SK-N-SH (cell line): ENCODE data around the gene RSAD2. TPM values are rescaled to one million over a fixed set of nuclear protein-coding genes. Genes with fewer than 3 reads are reported as not detected.

Experiments
- CTCF ChIA-PET: fragments of 300-600, 350-600 bp; formaldehyde crosslinking; extraction: SDS; loops from one replicate; lab custom pipeline; 2021; lab: Yijun Ruan, JAX
- POLR2A ChIA-PET: fragments of 350-600 bp; sonication (Branson Sonifier 250); formaldehyde crosslinking; extraction: SDS; loops from one replicate; lab custom pipeline; 2020; ENCODE audit warnings: antibody characterized with exemption, inconsistent platforms; lab: Yijun Ruan, JAX
- DNase-seq: peaks from one replicate; pipeline ENCODE4 v3.0.0; 2012
- H2AFZ ChIP-seq: fragments of 200-600 bp; sonication (generic); 2 replicates; pipeline ENCODE4 v1.8.1; 2016; ENCODE audit warnings: antibody characterized with exemption, mild to moderate bottlenecking, low read depth
- H3F3A ChIP-seq: fragments of 200-600 bp; sonication (generic); replicated peaks from 2 replicates; pipeline ENCODE3; 2016; ENCODE audit warnings: antibody characterized with exemption, mild to moderate bottlenecking; ENCODE audit not compliant: insufficient read depth
- H3K27ac ChIP-seq, 2 experiments: fragments of 200-500 bp in 1 of 2; fragments of 200-600 bp in 1 of 2; sonication (Bioruptor generic) in 1 of 2; sonication (generic), shearing (Covaris generic) in 1 of 2; 2 replicates each; pipeline versions ENCODE4 v1.5.1 to v1.6.1; 2014 to 2016; ENCODE audit warnings: low read depth in 2 of 2, inconsistent platforms in 1 of 2, low read length in 1 of 2, mild to moderate bottlenecking in 1 of 2, mixed read lengths in 1 of 2
- H3K27me3 ChIP-seq: fragments of 200-600 bp; sonication (generic), shearing (Covaris generic); 2 replicates; pipeline ENCODE4 v1.6.1; 2016; ENCODE audit warnings: mixed run types; ENCODE audit not compliant: insufficient read depth
- H3K36me3 ChIP-seq, 2 experiments: fragments of 200-500 bp in 1 of 2; fragments of 200-600 bp in 1 of 2; sonication (Bioruptor generic) in 1 of 2; sonication (generic) in 1 of 2; replicated peaks in 1 of 2; 2 replicates each; pipeline versions ENCODE3 to v1.5.1; 2014 to 2016; ENCODE audit warnings: low read length in 1 of 2, mild to moderate bottlenecking in 1 of 2; ENCODE audit not compliant: insufficient read depth in 2 of 2, control insufficient read depth in 1 of 2
- H3K4me1 ChIP-seq, 2 experiments: fragments of 200-500 bp in 1 of 2; fragments of 200-600 bp in 1 of 2; sonication (Bioruptor generic) in 1 of 2; sonication (generic), shearing (Covaris generic) in 1 of 2; 2 replicates each; pipeline versions ENCODE4 v1.5.1 to v1.6.1; 2014 to 2016; ENCODE audit warnings: low read depth in 1 of 2, low read length in 1 of 2, mixed run types in 1 of 2; ENCODE audit not compliant: insufficient read depth in 2 of 2, control insufficient read depth in 1 of 2
- H3K4me2 ChIP-seq: fragments of 200-600 bp; sonication (generic), shearing (Covaris generic); 2 replicates; pipeline ENCODE4 v1.6.1; 2017; ENCODE audit warnings: mixed run types
- H3K4me3 ChIP-seq, 2 experiments: fragments of 200-500 bp in 1 of 2; fragments of 200-600 bp in 1 of 2; sonication (Bioruptor generic) in 1 of 2; sonication (generic), shearing (Covaris generic) in 1 of 2; 2 replicates each; pipeline versions ENCODE4 v1.5.1 to v1.8.1; 2014 to 2016; ENCODE audit warnings: low read depth in 2 of 2, inconsistent platforms in 1 of 2, low read length in 1 of 2, mild to moderate bottlenecking in 1 of 2, mixed read lengths in 1 of 2, moderate library complexity in 1 of 2
- H3K79me2 ChIP-seq: fragments of 200-600 bp; sonication (generic); 2 replicates; pipeline ENCODE4 v1.8.1; 2017; ENCODE audit warnings: mild to moderate bottlenecking; ENCODE audit not compliant: insufficient read depth
- H3K9ac ChIP-seq: fragments of 200-600 bp; sonication (generic); 2 replicates; pipeline ENCODE4 v1.6.1; 2017; ENCODE audit warnings: mixed run types
- H3K9me2 ChIP-seq: fragments of 200-600 bp; sonication (generic); 2 replicates; pipeline ENCODE4 v1.6.1; 2017; ENCODE audit warnings: mixed run types
- H3K9me3 ChIP-seq: fragments of 200-600 bp; sonication (generic); 2 replicates; pipeline ENCODE4 v1.6.1; 2017; ENCODE audit warnings: mixed run types, mild to moderate bottlenecking, moderate library complexity
- H4K20me1 ChIP-seq: fragments of 200-600 bp; sonication (generic); 2 replicates; pipeline ENCODE4 v1.6.1; 2017; ENCODE audit warnings: mild to moderate bottlenecking, mixed run types; ENCODE audit not compliant: insufficient read depth
- CHD2 ChIP-seq: fragments of 150-350 bp; IDR thresholded peaks from 2 replicates; pipeline ENCODE4 v1.6.1; 2018; ENCODE audit warnings: low read length; ENCODE audit not compliant: partially characterized antibody
- ELF1 ChIP-seq: IDR thresholded peaks from 2 replicates; pipeline ENCODE4 v1.4.0; 2012
- EP300 ChIP-seq, 2 experiments: IDR thresholded peaks; 2 replicates each; pipeline versions ENCODE4 v1.4.0 to v1.6.1; 2012; ENCODE audit warnings: borderline replicate concordance in 1 of 2, low read depth in 1 of 2, low read length in 1 of 2
- EZH2phosphoT487 ChIP-seq: fragments of 200-600 bp; sonication (generic); IDR thresholded peaks from 2 replicates; pipeline ENCODE4 v1.6.1; 2017; ENCODE audit warnings: low read depth, mixed run types, mild to moderate bottlenecking, antibody characterized with exemption, moderate library complexity, borderline replicate concordance
- FOSL2 ChIP-seq: IDR thresholded peaks from 2 replicates; pipeline ENCODE4 v1.4.0; 2012; ENCODE audit warnings: low read depth, mild to moderate bottlenecking, moderate library complexity, borderline replicate concordance
- FOXM1 ChIP-seq: IDR thresholded peaks from 2 replicates; pipeline ENCODE4 v1.4.0; 2012; ENCODE audit warnings: low read depth, mild to moderate bottlenecking
- GATA2 ChIP-seq: sonication (generic); formaldehyde crosslinking; IDR thresholded peaks from 2 replicates; pipeline ENCODE4 v1.5.0; 2020; ENCODE audit warnings: mild to moderate bottlenecking, missing genetic modification reagents
- JUND ChIP-seq: IDR thresholded peaks from 2 replicates; pipeline ENCODE4 v1.4.0; 2012
- MEF2A ChIP-seq: IDR thresholded peaks from 2 replicates; pipeline ENCODE4 v1.4.0; 2012; ENCODE audit warnings: low read depth, borderline replicate concordance
- MXI1 ChIP-seq: IDR thresholded peaks from 2 replicates; pipeline ENCODE4 v1.6.1; 2012; ENCODE audit warnings: mild to moderate bottlenecking, low read depth, low read length, improper control_type of control experiment
- POLR2AphosphoS5 ChIP-seq: IDR thresholded peaks from 2 replicates; pipeline ENCODE4 v1.6.1; 2012; ENCODE audit warnings: low read depth, low read length
- RAD21 ChIP-seq: IDR thresholded peaks from 2 replicates; pipeline ENCODE4 v1.6.1; 2012; ENCODE audit warnings: mild to moderate bottlenecking, low read length
- RCOR1 ChIP-seq: fragments of 150-350 bp; IDR thresholded peaks from 2 replicates; pipeline ENCODE4 v1.6.1; 2017; ENCODE audit warnings: antibody characterized with exemption, low read length
- RXRA ChIP-seq: IDR thresholded peaks from 2 replicates; pipeline ENCODE4 v1.4.0; 2012; ENCODE audit warnings: low read depth, mild to moderate bottlenecking, borderline replicate concordance
- SIN3A ChIP-seq: IDR thresholded peaks from 2 replicates; pipeline ENCODE4 v1.6.1; 2012; ENCODE audit warnings: low read depth, mild to moderate bottlenecking, low read length, moderate library complexity, borderline replicate concordance
- TCF12 ChIP-seq: IDR thresholded peaks from 2 replicates; pipeline ENCODE4 v1.4.0; 2012
- WGBS: methylation state at CpG from one replicate; pipeline ENCODE4 v1.1.6; 2017; ENCODE audit warnings: low lambda C conversion rate; 5-methylcytosine and 5-hydroxymethylcytosine counted together
- polyA plus RNA-seq, 3 experiments: library from polyadenylated mRNA; depleted of rRNA; stranded (reverse); fragments of >200 nt; gene quantifications; 2 replicates each; pipeline ENCODE4 v1.2.3, GENCODE V29; 2012
- TF ChIP-seq, protein P1 (sequence below): fragments of 150-350 bp; IDR thresholded peaks from 2 replicates; pipeline ENCODE4 v1.6.1; 2016; ENCODE audit warnings: mild to moderate bottlenecking, low read depth, low read length
- TF ChIP-seq, protein P2 (sequence below): IDR thresholded peaks from 2 replicates; pipeline ENCODE4; 2012
- TF ChIP-seq, protein P3 (sequence below): IDR thresholded peaks from 2 replicates; pipeline ENCODE4 v1.4.0; 2012; ENCODE audit warnings: low read depth, borderline replicate concordance
- TF ChIP-seq, protein P4 (sequence below): fragments of 150-350 bp; IDR thresholded peaks from 2 replicates; pipeline ENCODE4 v1.6.1; 2017; ENCODE audit warnings: antibody characterized with exemption, low read length, low read depth, borderline replicate concordance

The RSAD2 gene
- polyA plus RNA-seq, 1 of the 3 experiments (the other 2 are of a cell fraction), result 0.35 TPM

DNA sequence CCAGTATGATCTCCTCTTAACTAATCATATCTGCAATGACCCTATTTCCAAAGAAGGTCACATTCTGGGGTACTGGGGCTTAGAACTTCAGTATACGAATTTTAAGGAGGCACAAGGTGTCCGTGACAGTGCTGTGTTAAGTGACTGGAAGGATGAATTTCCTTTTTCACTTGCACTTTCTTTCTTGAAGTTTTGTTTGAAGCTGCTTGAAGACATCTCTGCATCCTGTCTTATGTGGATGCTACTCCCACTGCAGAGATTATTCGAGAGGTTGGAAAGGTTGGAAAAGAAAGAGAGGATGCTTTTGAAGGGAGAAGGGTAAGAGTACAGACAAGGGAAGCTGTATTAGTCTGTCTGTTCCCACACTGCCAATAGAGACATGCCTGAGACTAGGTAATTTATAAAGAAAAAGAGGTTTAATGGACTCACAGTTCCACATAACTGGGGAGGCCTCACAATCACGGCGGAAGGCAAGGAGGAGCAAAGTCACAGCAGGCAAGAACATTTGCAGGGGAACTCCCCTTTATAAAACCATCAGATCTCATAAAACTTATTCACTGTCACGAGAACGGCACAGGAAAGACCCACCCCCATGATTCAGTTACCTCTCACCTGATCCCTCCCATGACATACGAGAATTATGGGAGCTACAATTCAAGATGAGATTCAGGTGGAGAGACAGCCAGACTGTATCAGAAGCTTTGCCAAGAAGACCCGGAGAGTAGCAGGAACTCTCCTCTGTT is 36.0 kb downstream of the RSAD2 start:
- H2AFZ ChIP-seq, result no peak overlapping the region
- CTCF ChIA-PET, result interaction anchor here (2.4 to 25.9 kb wide), 6 partner anchors 16 to 184 kb away, joined by 7 to 437 read pairs (median 26); no protein-coding TSS in a partner anchor

DNA sequence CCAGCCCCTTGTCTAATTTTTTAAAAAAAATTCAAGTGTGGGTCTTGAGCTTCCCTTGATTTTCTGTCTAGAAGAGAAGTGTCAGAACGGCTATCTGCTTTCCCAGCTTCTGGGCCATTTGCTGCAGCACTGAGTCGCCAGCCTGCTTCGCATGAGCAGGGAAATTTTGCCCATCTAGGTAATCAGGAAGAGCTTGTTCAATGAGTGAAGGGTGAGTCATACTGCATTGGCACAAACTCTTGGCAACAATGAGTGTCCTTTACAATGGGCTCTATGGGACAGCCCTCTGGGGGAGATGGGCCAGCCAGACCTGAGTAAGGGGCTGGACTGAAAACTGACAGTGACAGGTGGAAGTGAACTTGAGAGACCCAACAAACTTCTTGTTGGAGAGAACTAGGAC is 37.3 kb downstream of the RSAD2 start:
- H3K9ac ChIP-seq, result no peak overlapping the region
- DNase-seq, result no peak
- peaks cover 0 to 16% of the 10 kb centered on the region in 2 experiments; a peak in 2 of 4 replicates for H3K4me1 ChIP-seq
- no peaks in the 10 kb centered on the region for H3K27me3 ChIP-seq
- no peaks in the 10 kb centered on the region for H3K36me3 ChIP-seq
- peaks cover 27% of the 10 kb centered on the region for H3F3A ChIP-seq
- peaks cover 18% of the 10 kb centered on the region for H3K79me2 ChIP-seq
- H2AFZ ChIP-seq, result no peak overlapping the region
- 43% methylated on average over 3 of the region's 3 CpGs for WGBS
- peak overlapping the region; percentile 27; the same call in 1 of the 2 replicates for H3K4me2 ChIP-seq
- H3K27ac ChIP-seq, result peak overlapping the region in 1 of 2 experiments; percentile 59; a peak in 2 of 4 replicates
- no peaks in the 10 kb centered on the region for H3K9me2 ChIP-seq
- no peak overlapping the region for H3K4me3 ChIP-seq
- peaks cover 8% of the 10 kb centered on the region for H4K20me1 ChIP-seq
- ChIA-PET CTCF (interaction anchor here (1.0 to 25.9 kb wide), 11 partner anchors 8 to 182 kb away, joined by 4 to 437 read pairs (median 24); no protein-coding TSS in a partner anchor), POLR2A (no interaction called here)
- no peaks in the 10 kb centered on the region for H3K9me3 ChIP-seq
- no peak for TF ChIP-seq EZH2phosphoT487
- peak; percentile 90 for TF ChIP-seq FOSL2
- TF ChIP-seq GATA2 (CRISPR knock-in tag), result no peak
- TF ChIP-seq, protein P1, sequence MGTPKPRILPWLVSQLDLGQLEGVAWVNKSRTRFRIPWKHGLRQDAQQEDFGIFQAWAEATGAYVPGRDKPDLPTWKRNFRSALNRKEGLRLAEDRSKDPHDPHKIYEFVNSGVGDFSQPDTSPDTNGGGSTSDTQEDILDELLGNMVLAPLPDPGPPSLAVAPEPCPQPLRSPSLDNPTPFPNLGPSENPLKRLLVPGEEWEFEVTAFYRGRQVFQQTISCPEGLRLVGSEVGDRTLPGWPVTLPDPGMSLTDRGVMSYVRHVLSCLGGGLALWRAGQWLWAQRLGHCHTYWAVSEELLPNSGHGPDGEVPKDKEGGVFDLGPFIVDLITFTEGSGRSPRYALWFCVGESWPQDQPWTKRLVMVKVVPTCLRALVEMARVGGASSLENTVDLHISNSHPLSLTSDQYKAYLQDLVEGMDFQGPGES, result no peak
- TF ChIP-seq TCF12, result peak; percentile 65
- TF ChIP-seq, protein P2, sequence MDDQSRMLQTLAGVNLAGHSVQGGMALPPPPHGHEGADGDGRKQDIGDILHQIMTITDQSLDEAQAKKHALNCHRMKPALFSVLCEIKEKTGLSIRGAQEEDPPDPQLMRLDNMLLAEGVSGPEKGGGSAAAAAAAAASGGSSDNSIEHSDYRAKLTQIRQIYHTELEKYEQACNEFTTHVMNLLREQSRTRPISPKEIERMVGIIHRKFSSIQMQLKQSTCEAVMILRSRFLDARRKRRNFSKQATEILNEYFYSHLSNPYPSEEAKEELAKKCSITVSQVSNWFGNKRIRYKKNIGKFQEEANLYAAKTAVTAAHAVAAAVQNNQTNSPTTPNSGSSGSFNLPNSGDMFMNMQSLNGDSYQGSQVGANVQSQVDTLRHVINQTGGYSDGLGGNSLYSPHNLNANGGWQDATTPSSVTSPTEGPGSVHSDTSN, result peak; percentile 62
- TF ChIP-seq RAD21, result no peak
- TF ChIP-seq SIN3A, result no peak
- TF ChIP-seq JUND, result peak; percentile 81; the same call in 1 of the 2 replicates
- TF ChIP-seq, protein P3, sequence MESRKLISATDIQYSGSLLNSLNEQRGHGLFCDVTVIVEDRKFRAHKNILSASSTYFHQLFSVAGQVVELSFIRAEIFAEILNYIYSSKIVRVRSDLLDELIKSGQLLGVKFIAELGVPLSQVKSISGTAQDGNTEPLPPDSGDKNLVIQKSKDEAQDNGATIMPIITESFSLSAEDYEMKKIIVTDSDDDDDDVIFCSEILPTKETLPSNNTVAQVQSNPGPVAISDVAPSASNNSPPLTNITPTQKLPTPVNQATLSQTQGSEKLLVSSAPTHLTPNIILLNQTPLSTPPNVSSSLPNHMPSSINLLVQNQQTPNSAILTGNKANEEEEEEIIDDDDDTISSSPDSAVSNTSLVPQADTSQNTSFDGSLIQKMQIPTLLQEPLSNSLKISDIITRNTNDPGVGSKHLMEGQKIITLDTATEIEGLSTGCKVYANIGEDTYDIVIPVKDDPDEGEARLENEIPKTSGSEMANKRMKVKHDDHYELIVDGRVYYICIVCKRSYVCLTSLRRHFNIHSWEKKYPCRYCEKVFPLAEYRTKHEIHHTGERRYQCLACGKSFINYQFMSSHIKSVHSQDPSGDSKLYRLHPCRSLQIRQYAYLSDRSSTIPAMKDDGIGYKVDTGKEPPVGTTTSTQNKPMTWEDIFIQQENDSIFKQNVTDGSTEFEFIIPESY, result no peak
- TF ChIP-seq EP300 (IDR thresholded peaks at IDR 0.05; ENCODE audit: borderline replicate concordance in 1 of 2, low read depth in 1 of 2, low read length in 1 of 2), result peak in 1 of 2 experiments; percentile 49; a peak in 1 of 4 replicates
- no peak for TF ChIP-seq RXRA
- TF ChIP-seq FOXM1, result no peak
- TF ChIP-seq MXI1, result no peak
- TF ChIP-seq POLR2AphosphoS5, result peak; percentile 42; the same call in 1 of the 2 replicates

More for the DNA sequence above, 36.0 kb downstream of the RSAD2 start:
- TF ChIP-seq ELF1, result no peak
- TF ChIP-seq RCOR1, result no peak
- TF ChIP-seq CHD2, result no peak
- TF ChIP-seq, protein P1, result no peak
- TF ChIP-seq, protein P4, sequence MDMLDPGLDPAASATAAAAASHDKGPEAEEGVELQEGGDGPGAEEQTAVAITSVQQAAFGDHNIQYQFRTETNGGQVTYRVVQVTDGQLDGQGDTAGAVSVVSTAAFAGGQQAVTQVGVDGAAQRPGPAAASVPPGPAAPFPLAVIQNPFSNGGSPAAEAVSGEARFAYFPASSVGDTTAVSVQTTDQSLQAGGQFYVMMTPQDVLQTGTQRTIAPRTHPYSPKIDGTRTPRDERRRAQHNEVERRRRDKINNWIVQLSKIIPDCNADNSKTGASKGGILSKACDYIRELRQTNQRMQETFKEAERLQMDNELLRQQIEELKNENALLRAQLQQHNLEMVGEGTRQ, result no peak
- TF ChIP-seq FOXM1, result no peak
- TF ChIP-seq RXRA, result no peak
- TF ChIP-seq MEF2A, result no peak
- Histone ChIP-seq H3K36me3 (no peaks in the 10 kb centered on the region), H3K27me3 (no peaks in the 10 kb centered on the region), H3K4me3 (no peak overlapping the region), H3K9me2 (no peaks in the 10 kb centered on the region), H3K9ac (no peak overlapping the region), H3K27ac (no peak overlapping the region), H3K4me1 (peaks cover 0 to 5% of the 10 kb centered on the region in 2 experiments; a peak in 2 of 4 replicates), H4K20me1 (no peaks in the 10 kb centered on the region), H3K79me2 (peaks cover 6% of the 10 kb centered on the region; the same call in 1 of the 2 replicates), H3K9me3 (no peaks in the 10 kb centered on the region), H3K4me2 (no peak overlapping the region), H3F3A (peaks cover 27% of the 10 kb centered on the region)
- POLR2A ChIA-PET, result no interaction called here
- no peak for DNase-seq
- 86% methylated on average over 9 of the region's 9 CpGs for WGBS
